H4 (cell line): Measurements from ENCODE around the gene UTP4. TPM values are rescaled to one million over a fixed set of nuclear protein-coding genes. Genes with fewer than 3 reads are reported as not detected.

ENCODE experiments used
- DNase-seq: peaks from one replicate; pipeline ENCODE4 v3.0.0-alpha.2; 2015; ENCODE audit warnings: low spot score
- total RNA-seq: library from RNA; depleted of rRNA; stranded (reverse); fragments of >200 nt; shearing (Covaris generic); gene quantifications from 2 replicates; pipeline ENCODE4 v1.2.3, GENCODE V29; 2014

The UTP4 gene
- total RNA-seq, 1 experiment from 2014 or later: 16.3 TPM

DNA sequence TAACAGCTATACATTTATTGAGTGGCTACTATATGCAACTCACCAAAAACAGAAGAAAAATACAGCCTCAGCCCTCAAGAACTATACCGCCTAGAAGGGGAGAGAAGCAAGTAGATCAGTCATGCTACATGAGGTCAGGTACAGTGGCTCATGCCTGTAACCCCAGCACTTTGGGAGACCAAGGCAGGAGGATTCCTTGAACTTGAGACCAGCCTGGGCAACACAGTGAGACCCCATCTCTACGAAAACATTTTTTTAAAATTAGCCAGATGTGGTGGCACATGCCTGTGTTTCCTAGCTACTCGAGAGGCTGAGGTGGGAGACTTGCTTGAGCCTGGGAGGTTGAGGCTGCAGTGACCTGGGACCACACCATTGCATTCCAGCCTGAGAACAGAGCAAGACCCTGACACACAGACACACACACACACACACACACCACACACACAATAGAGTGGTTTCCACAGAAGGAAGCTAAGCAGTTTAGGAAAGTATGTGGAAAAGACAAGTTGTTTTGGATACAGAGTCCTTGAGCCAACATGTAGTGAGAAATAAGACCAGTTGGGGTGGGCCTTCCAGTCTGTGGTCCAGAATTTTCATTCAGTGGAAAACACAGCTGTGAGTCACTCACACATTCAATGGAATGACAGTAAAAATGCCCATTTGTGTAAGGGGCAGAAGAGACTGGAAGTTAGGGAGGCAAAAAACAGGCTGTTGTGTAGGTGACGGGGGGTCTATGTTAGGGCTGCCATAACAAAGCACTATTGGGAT lies 43.8 kb downstream of the UTP4 start:
- DNase-seq: no peak

DNA sequence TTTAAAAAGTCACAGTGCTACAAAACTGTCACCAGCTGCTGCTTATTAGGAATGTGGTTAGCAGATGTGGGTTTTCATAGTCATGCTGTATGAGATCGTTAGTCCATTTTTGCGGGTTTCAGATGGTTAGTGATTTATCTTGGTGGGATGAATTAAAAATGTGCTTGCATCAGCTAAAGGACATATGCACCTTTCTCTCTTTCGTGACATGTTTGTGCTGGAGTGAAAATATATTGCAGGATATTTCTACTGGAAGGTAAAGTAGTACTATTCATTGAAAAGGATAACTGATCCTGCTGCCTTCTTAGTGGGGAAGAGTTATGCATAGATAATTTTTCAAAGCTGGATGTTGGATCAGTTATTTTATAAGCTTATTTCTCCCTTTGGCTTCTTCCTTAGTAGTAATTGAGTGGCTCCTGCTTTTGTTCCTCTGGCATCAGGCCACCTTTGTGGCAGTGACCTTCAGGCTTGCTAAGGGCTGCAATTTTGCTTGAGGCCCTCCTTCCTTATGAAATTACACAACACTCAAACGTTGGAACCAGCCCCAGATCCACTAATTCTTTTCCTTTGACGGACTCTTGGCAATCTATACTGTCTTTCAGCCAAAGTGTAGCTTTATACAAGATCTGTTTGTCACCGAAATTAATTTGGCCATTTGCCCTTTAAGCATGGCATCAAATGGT lies 47.0 kb downstream of the UTP4 start:
- DNase-seq: peak; percentile 83

- DNase-seq: no peak
These were observed 47.5 kb downstream of the UTP4 start for GRCh38 chr16:69180011-69180338.

DNA sequence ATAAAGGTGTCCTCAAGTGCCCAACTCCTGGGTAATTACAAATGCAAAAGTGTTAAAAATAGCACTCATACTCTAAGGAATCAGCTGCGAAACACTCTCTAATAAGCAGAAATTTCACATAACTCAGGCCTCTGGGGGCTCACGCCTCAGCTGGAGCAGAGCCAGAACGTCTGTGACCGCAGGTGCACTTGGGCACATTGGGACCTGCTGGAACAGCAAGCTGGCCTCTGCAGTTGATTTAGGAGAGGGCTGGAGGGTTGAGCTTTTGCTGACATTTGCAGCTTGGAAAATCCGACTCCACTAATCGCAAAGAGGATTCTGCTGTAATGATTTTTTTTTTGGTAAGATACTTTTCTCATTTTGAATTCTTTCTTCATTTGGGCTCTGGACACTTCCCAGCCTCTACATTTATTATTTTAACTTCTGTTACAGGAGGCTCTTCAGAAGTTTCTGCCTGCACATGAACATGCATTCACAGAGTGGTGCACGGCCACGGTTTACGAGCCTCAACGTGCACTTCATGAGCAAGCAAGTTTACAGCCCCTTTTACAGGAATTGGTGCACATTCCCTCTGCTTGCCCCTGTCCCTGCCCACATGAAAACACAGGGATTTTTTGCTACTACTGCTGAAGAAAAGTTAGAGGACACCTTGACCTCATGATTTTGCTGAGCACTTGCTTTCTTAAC lies 50.4 kb downstream of the UTP4 start:
- no peak for DNase-seq

GRCh38 chr16:69186642-69187445 lies 54.4 kb downstream of the UTP4 start, which contains the start of gene SNTB2:
TSS of gene SNTB2 (plus strand) at chr16:69187164. CDS start at chr16:69187167, 3 bp downstream.
- peak; percentile 70 for DNase-seq

GRCh38 chr16:69187446-69188235 lies 55.2 kb downstream of the UTP4 start:
- DNase-seq: no peak

DNA sequence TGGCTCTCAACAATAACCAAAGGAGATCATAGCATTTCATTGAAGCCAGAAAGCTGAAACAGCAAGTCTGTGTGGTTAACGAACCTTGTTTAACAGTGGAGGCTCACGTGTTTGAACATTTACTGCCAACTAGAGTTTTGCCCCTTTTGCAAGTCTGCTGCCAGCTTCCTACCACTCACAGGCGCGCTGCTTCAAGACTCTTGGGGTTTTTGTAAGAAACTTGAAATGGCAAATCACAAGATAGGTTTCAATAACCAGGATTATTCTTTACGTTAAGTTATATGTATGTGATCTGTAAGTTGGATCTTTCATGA lies 55.7 kb downstream of the UTP4 start:
- peak; percentile 70 for DNase-seq

DNA sequence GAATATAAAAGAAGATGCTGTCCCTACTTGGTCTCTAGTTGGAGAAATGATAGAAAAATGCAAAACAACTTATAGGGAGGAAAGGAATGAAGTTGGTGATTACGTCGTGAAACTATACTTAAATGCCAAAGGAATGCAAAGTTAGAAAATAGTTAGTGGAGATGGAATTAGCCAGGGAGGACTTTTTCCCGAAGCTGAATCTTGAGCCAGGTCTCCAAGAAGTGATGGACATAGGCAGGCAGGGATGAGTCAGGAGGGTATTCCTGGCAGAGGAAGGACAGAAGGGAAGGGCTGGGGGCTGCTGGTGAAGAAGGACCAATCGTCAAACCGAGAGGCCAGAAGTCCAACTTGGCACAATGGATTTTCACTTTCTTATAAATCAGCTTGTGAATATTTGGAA lies 56.3 kb downstream of the UTP4 start:
- no peak for DNase-seq

- DNase-seq: peak; percentile 60
These were observed 57.7 kb downstream of the UTP4 start for GRCh38 chr16:69190046-69190588.

DNA sequence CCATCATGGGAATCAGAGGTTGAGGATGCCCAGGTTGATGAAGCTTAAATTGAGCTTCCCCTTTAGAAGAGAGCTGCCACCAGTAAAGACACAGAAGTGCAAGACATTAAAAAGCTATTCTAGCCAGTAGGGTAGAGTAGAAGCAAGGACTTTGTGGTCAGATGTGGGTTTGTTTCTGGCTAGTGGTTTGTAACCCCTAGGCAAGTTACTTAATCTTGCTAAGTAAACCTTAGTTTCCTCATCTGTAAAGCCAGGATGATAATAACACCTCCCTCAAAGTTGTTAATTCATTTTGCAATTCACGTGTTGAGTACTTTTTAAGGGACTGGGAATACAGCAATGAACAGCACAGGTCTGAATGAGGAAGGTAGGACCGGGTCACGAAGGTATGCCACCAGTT lies 58.1 kb downstream of the UTP4 start:
- DNase-seq: no peak

GRCh38 chr16:69191136-69191535 lies 58.7 kb downstream of the UTP4 start:
- no peak for DNase-seq

DNA sequence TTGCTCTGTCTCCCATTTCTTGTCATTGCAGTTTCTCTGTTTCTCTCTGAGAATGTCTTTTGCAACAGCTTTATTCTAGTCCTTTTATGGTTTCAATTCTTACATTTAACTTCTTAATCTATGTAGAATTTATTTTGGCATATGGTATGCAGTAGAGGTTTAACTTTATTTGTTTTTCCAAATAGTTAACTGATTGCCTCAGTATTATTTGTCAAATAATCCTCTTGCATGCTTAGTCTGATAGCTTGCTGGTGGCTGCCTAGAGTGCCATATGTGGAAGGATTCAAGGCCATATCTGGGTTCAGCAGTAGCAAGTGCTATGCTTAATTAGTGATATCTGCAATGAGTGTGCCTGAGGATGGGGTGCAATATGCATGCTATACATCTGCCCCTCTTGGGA lies 61.4 kb downstream of the UTP4 start:
- no peak for DNase-seq

- no peak for DNase-seq
These were observed 62.0 kb downstream of the UTP4 start for GRCh38 chr16:69194488-69194887.

DNA sequence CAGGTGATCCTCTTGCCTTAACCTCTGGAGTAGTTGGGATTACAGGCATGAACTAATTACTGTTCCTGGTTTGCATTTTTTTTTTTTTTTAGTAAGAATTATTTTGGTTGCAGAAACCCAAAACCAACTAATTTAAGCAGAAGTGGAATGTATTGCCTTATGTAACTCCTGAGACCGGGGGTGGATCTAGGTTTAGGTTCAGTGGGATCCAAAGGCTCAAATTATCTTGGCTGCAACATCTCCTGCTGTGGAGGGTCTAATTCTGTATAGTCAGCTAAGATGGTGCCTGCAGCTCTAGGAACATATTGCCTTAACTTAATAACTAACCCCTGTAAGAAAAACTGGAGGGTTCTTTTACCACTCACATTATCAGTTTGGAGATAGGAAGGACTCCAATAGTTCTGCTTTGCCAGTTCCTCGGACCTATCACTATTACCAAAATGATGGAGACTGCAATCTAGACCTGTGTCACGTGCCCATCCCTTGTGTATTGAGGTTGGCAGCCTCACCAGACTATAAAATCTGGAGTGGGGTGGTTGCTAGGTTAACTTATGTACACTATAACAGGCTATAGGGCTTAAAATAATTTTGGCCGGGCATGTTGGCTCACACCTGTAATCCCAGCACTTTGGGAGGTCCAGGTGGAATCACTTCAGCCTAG lies 63.0 kb downstream of the UTP4 start:
- no peak for DNase-seq

DNA sequence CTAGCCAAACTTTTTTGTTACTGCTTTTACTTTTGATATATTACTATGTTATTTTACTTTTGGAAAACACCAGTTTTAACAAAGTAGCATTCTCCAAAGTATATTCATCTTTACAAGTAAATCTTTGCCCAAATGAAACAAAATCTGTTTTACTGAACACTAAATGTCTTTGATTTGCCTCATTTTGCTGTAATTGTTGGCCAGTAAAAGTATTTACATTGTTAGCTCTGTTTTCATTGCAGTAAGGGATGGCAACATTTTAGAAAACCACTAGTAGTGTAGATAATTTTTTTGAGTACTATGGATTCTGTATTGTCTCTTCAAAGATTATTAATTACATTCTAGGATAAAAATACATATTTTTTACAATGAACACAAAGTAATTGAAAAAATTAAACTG lies 65.1 kb downstream of the UTP4 start:
- no peak for DNase-seq

DNA sequence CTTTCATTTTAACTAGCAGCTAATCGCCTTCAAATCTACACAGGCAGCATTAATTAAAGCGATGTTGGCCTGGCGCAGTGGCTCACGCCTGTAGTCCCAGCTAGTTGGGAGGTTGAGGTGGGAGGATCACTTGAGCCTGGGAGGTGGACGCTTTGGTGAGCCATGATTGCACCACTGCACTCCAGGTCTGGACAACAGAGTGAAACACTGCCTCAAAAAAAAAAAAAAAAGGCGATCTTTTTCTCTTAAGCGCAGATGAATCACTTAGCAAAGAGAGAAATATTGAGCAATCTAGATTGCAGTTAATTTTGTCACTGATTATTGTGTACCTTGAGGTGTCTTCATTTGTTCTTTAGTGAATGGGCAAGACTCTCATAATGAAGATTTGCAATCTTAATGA lies 66.9 kb downstream of the UTP4 start:
- DNase-seq: no peak

DNA sequence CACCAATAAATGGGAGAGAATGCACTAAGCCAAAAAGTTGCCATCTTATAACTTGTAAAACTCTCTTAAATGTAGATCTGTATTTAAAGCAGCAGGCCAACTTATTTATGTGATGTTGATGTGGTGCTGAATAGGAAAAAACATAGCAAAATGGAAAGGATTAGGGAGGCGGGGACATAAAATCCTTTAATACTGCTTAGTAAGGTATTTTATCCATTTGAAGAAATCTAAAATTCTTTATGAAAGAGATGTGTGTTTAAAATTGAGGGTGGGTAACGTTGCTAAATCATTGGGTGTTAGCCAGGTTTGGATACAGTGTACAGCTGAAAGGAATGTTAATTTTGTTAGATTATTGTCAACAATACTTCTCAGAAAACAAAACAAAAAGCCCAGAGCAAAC lies 68.8 kb downstream of the UTP4 start:
- no peak for DNase-seq

GRCh38 chr16:69201787-69202186 lies 69.3 kb downstream of the UTP4 start:
- no peak for DNase-seq

DNA sequence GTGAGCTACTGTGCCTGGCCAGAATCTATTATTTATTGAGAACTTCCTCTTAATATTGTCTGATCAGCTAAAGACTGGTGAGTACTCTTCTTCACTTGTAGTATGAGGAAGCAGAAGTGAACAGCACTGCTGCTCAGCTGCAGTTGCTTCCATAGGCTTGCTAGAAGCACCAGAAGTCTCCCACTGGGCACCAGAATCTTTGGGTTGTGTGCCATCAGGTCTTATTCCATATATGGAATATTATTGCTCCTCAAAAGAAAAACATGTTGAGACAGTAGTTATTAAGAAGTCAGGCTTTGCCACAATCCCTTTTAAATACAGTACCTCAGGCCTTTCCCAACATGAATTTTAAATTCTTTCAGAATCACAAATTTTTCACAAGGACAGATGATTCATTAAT lies 71.7 kb downstream of the UTP4 start:
- DNase-seq: no peak

GRCh38 chr16:69209735-69210134 lies 77.3 kb downstream of the UTP4 start:
- DNase-seq: no peak

DNA sequence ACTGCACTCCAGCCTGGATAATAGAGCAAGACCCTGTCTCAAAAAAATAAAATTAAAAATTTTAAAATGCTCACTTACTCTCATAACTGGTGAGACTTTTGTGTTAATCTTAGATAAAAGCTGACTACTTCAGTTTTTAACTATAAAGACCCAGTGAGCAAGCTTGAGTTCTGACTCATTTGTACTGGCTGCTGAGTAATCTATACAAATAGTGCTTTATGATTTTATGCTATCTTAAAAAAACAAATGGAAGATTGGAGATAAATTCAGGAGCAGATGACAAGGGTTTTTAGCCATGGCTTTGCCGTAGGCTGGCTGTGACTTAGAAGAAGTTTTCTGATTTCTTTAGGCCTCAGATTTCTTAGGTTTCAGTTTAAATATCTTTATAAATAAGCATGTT lies 85.0 kb downstream of the UTP4 start:
- no peak for DNase-seq
